ENCODE results near the gene GNE.

Gene GNE

DNA sequence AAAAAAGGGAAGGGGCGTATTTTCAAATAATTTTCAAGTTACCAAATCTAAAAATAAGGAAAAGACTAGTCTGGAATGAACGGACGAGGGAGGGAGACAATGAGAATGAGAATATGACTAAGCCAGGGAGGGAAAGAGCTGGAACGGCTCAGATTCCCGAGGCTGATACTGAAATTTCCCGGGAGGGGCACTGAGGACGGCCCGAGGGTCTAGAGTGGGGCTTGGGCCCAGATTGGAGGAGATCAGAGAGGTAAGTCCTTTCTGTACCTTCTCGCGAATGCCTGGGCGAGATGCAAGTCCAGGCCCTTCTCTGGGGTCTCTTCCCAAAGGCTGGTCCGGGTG, 92.5 kb downstream of the GNE start:
- no peak for DNase-seq

DNA sequence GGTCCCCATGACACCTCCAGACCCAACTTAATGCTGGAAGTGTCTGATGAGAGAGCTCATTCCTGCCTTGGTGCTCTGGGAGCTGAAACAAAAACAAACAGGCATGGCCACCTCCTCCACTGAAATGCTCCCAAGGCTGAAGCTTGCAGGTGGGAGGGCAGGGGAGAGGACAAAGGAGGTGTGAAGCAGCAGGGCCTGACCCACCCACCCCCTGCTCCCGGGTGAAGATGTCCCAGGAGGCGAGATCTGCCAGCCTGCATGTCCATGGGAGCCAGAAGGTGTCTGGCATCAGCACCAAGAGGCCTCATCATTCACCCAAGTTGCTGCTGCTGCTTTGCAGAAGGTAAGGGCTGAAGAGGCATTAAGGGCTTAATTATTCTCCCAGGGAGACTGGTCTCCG, 93.3 kb downstream of the GNE start:
- no peak for DNase-seq

All from activated effector memory CD4-positive, alpha-beta T cell treated with Interleukin-2 at 50 U/mL for 16 hours (primary cell).